Measurements from ENCODE around the gene ICA1L.
A peak's percentile ranks its signal among the peaks of the same experiment; 100 is the strongest.

The ICA1L gene

GRCh38 chr2:202782940-202783558 is 88.5 kb downstream of the ICA1L start:
- DNase-seq (ENCODE audit: low read depth in 2 of 3, low spot score in 1 of 3), result no peak

- DNase-seq (ENCODE audit: low read depth in 2 of 3, low spot score in 1 of 3), result peak in 2 of 3 donors; percentile 5 to 14
Measured at GRCh38 chr2:202780514-202781021, 91.0 kb downstream of the ICA1L start.

- no peak for DNase-seq (ENCODE audit: low read depth in 2 of 3, low spot score in 1 of 3)
Measured at GRCh38 chr2:202778217-202778616, 93.3 kb downstream of the ICA1L start.

- no peak for DNase-seq (ENCODE audit: low read depth in 2 of 3, low spot score in 1 of 3)
Measured at GRCh38 chr2:202774104-202774503, 97.5 kb downstream of the ICA1L start.

GRCh38 chr2:202773301-202773973 is 98.1 kb downstream of the ICA1L start:
- DNase-seq (ENCODE audit: low read depth in 2 of 3, low spot score in 1 of 3), result no peak

- DNase-seq (ENCODE audit: low read depth in 2 of 3, low spot score in 1 of 3), result no peak
Measured at GRCh38 chr2:202771741-202772460, 99.7 kb downstream of the ICA1L start.

- DNase-seq (ENCODE audit: low read depth in 2 of 3, low spot score in 1 of 3), result no peak
Measured at GRCh38 chr2:202771336-202771735, 100.2 kb downstream of the ICA1L start.

GRCh38 chr2:202769201-202769600 is 102.4 kb downstream of the ICA1L start:
- DNase-seq (ENCODE audit: low read depth in 2 of 3, low spot score in 1 of 3), result no peak

GRCh38 chr2:202768273-202768672 is 103.3 kb downstream of the ICA1L start:
- DNase-seq (ENCODE audit: low read depth in 2 of 3, low spot score in 1 of 3), result no peak

- DNase-seq (ENCODE audit: low read depth in 2 of 3, low spot score in 1 of 3), result no peak
Measured at GRCh38 chr2:202765436-202765835, 106.1 kb downstream of the ICA1L start.

GRCh38 chr2:202764991-202765390 is 106.6 kb downstream of the ICA1L start:
- no peak for DNase-seq (ENCODE audit: low read depth in 2 of 3, low spot score in 1 of 3)

GRCh38 chr2:202763916-202764315 is 107.7 kb downstream of the ICA1L start:
- no peak for DNase-seq (ENCODE audit: low read depth in 2 of 3, low spot score in 1 of 3)

- DNase-seq (ENCODE audit: low read depth in 2 of 3, low spot score in 1 of 3), result no peak
Measured at GRCh38 chr2:202762556-202762955, 109.0 kb downstream of the ICA1L start.

- no peak for DNase-seq (ENCODE audit: low read depth in 2 of 3, low spot score in 1 of 3)
Measured at GRCh38 chr2:202760848-202761247, 110.7 kb downstream of the ICA1L start.

- no peak for DNase-seq (ENCODE audit: low read depth in 2 of 3, low spot score in 1 of 3)
Measured at GRCh38 chr2:202758604-202759003, 113.0 kb downstream of the ICA1L start.

- no peak for DNase-seq (ENCODE audit: low read depth in 2 of 3, low spot score in 1 of 3)
Measured at GRCh38 chr2:202758128-202758527, 113.4 kb downstream of the ICA1L start.

GRCh38 chr2:202757339-202757738 is 114.2 kb downstream of the ICA1L start:
- DNase-seq (ENCODE audit: low read depth in 2 of 3, low spot score in 1 of 3), result no peak

GRCh38 chr2:202756598-202756997 is 115.0 kb downstream of the ICA1L start:
- no peak for DNase-seq (ENCODE audit: low read depth in 2 of 3, low spot score in 1 of 3)

GRCh38 chr2:202754936-202755335 is 116.6 kb downstream of the ICA1L start:
- DNase-seq (ENCODE audit: low read depth in 2 of 3, low spot score in 1 of 3), result no peak

- DNase-seq (ENCODE audit: low read depth in 2 of 3, low spot score in 1 of 3), result no peak
Measured at GRCh38 chr2:202752071-202752470, 119.5 kb downstream of the ICA1L start.

- DNase-seq (ENCODE audit: low read depth in 2 of 3, low spot score in 1 of 3), result no peak
Measured at GRCh38 chr2:202750763-202751427, 120.7 kb downstream of the ICA1L start.

- DNase-seq (ENCODE audit: low read depth in 2 of 3, low spot score in 1 of 3), result no peak
Measured at GRCh38 chr2:202749477-202749876, 122.1 kb downstream of the ICA1L start.

Measured in stimulated activated CD4-positive, alpha-beta T cell treated with anti-CD3 and anti-CD28 coated beads, Interleukin-12 subunit alpha, Interleukin-12 subunit beta, amount 100 ng/mL, for 48 hours (primary cell).